Fibroblast of skin of scalp (primary cell): ENCODE results near the gene UBR4.
"Not testable (repeated sequence)": the region's sequence is repeated elsewhere in the genome, so short reads cannot be mapped to it uniquely, and the experiment has no call there.

Source experiments
- DNase-seq: peaks from one replicate; pipeline ENCODE4 v3.0.0-alpha.2; 2013

The UBR4 gene

DNA sequence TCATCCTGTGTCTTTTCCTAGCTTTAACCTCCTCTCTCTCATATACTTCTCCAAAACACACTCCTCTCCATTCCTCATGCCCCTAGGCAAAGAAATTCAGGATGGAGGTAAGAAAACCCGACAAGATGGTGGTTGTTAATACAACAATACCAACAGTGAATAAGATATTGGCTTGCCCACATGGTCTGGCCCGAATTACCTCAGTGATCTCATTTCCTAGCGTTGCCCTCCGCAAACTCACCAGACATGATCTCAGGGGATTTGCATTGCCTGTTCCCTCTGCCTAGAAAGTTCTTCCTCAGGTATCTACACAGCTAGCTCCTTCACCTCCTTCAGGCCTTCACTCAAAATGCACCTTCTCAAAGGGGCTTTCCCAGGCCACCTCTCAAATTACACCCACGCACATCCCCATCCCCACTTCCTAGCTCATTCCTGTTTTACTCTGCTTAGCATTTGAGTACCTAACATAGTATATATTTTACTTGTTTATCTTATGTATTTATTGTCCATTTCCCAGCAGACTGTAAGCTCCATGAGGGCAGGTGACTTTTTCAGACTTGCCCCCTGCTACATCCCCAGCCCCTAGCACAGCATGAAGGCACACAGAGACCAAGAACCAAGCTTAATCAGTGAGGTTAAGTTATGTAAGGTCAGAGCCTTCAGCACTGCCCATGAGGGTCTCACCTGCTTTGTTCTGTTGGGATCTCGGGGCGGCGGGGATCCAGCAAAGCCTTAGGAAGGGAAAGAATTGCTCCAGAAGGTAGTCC lies 10.2 kb upstream of the UBR4 start:
- no peak for DNase-seq

DNA sequence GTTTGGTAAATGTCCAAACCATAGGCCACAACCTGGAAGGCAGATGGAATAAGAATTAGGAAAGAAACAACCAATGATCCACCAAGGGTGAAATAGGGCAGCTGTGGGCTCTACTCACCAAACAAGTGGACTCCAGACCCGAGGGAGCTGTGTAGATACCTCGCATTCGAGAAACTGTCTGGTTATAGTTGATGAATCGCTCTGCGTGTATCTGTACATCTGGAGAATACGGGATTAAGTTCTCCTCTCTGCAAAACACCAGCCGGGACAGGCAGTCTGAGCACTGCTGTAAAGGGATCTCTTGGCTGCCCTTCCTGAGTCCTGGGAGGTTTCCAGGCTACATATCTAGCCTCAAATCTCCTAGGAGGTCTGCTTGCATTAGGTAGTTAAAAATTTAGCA lies 9.4 kb upstream of the UBR4 start:
- DNase-seq: no peak

DNA sequence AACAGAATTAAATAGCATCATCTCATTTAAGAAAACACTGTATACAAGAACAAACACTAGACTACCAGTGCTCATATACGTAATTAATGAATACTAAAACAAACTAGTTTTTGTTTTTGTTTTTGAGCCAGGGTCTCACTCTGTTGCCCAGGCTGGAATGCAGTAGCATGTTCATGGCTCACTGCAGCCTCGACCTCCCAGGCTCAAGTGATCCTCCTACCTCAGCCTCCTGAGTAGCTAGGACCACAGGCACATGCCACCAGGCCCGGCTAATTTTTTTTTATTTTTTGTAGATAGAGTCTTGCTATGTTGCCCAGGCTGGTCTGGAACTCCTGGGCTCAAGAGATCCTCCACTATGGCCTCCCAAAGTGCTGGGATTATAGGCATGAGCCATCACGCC lies 6.5 kb upstream of the UBR4 start:
- DNase-seq: not testable (repeated sequence)

DNA sequence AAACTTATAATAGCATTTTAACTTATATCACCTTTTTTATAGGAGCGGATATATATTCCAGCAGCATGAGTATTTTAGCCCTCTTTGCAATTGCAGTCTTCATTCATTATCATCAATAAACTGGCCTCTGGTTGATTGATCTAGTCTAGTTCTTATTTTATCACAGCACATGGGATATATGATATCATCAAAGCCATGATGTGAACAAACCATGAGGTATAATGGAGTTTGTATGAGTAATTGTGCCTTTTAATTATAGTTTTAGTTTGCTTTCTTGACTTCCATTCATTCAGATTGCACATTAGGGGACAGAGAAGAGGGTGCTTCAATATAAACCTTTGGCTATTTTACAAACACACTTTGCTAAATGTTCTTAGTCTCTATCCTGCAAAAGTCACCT lies 3.5 kb upstream of the UBR4 start:
- DNase-seq: no peak

DNA sequence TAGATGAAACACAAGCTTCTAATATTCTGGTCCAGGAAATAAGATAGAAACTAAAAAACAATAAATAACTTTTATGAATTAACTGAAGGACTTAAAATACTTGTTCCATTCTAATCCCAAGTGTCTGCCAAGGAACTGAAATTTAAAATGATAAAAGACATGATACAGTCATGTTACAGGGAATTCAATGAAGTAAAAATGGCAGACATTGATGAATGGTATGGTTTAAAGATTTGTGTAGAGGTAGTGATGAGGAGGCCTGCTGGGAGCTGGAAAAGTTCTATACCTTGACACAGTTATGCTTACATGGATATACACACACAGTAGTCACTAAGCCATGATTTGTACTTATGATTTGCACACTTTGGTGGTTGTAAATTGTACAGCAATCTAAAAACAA lies 2.1 kb upstream of the UBR4 start:
- DNase-seq: no peak

DNA sequence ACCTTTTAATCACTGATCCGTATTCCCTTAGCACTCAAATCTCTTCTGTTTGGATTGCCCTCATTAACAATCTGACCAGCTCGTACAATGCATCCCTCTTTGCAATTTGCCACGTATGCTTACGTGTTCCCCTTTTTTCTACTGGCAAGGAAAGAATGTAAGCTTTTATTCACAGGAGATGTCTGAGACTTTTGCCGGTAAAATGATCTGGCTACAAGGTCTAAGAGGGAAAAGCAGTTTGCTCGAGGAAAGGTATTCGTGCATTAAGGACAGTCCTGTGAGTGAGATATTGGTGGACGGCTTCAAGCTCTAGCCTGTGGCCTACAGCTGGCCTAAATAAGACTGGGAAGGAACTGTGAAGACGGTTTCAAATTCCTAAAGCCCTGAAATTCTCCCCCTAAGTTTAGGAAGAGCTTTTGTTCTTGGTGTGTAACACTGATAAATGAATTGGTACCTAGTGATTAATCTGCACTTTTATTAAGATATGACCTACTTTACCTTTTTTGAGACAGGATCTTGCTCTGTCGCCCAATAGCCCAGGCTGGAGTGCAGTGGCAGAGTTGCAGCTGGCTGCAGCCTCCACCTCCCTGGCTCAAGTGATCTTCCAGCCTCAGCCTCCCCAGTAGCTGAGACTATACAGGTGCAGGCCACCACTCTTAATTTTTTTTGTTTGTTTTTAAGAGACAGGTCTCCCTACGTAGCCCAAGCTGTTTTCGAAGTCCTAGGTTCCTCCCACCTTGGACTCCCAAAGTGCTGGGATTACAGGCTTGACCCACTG lies 895 bp upstream of the UBR4 start:
- DNase-seq: no peak

DNA sequence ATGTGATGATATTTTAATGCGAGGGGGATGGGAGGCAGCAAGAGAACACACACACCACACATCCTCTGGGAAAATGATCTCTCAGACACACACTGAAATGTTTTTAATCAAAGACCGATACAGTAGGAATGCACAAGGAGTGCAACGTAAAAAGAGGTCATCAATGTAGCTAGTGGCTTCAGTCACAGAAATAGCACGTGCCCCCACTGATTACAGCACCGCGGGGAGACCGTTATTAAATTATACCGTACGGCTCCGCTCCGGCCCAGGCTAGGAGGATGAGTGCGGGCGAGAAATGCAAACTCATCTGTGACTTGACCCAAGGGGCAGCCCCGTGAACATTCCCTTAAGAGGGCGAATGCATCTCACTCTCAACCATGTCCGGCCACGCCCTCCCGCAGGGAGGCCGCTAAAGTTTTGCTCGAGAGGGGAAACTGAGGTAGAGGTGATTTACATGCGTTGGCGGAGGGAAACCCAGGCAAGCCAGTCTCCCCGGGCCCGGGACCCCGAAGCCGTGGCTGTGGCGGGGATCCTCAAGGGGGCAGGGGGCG lies 552 bp downstream of the UBR4 start:
- DNase-seq: peak; percentile 28

DNA sequence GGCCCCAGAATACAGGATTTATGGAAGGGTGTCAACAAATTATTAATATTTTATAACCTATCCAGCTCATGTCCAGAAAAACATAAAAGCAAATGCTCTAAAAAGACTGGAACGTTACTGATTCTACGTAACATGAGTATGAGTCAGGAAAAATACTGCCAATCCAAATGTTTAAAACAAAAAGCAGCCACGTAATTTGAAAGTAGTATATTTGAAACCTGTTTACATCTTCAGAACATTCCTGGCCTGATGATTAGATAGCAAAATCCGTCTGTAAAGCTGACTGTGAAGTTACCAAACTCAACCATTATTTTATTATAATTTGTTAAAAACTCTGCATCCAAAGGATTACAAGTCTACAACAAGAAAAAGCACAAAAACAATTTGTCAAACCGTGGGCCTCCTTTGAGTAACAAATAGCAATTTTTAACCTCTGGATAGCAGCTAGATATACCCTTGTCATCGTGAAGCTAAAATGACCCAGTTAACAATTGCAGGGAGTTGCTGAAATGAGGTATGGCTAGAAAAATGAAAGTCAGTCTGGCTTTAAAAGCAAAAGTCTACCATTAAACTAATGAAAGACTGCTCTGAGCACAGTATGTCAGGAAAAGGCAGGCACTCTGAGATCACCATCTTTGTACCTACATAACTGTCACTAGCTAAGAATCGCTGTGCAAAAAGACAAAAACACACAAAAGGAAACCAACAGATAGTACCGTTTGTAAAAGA lies 1.2 kb downstream of the UBR4 start:
- no peak for DNase-seq

DNA sequence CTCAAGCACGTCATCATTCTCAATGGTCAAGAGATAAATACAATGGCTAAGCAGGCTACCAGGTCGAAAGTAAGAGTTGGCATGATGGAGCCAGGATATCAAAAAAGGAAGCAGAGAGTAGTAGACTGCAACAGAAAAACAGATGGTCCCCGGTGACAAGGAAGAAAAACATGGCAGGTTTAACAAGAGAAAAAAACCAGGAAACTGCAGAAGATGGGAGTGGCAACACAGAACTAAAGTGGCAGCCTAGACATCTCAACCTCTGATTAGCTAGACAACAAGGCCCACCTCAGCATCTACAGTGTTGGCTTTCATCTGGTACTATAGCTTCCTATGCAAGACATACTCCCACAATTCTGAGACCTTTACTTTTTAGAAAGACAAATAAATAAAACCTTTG lies 3.1 kb downstream of the UBR4 start:
- no peak for DNase-seq

DNA sequence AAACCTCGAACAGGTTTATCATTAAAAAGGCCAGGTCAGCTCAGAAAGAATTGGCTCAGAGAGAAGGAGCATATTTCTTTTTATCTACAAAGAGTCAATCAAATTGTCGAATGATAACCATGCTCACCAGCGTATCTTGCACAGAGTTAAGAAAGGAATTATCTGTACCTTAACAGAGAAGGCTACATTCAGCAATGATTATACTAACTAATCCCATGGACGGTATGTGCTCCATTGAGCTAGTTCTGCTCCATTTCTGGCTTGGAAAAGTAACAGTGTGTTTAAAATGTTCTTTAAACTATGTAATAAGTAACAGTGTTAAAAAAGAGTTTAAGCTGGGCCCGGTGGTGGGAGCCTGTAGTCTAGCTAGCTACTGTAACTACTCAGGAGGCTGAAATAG lies 4.2 kb downstream of the UBR4 start:
- DNase-seq: no peak

DNA sequence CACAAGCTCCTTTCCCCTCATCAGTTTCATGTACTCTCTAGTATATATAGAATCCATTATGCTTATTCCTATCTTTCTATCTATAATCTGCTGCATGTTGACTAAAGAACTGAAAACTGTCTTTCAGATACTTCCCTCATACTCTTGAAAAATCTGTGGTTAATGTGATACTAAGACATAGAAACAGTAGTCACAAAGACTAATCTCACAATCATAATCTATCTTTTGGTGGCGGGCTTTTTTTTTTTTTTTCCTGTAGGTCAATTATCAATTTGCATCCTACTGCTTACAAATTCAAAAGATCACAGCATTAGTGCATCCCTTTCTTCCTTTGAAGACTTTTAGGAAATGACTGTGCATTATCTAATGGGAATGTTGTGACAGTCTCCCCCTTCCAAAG lies 4.7 kb downstream of the UBR4 start:
- DNase-seq: no peak

DNA sequence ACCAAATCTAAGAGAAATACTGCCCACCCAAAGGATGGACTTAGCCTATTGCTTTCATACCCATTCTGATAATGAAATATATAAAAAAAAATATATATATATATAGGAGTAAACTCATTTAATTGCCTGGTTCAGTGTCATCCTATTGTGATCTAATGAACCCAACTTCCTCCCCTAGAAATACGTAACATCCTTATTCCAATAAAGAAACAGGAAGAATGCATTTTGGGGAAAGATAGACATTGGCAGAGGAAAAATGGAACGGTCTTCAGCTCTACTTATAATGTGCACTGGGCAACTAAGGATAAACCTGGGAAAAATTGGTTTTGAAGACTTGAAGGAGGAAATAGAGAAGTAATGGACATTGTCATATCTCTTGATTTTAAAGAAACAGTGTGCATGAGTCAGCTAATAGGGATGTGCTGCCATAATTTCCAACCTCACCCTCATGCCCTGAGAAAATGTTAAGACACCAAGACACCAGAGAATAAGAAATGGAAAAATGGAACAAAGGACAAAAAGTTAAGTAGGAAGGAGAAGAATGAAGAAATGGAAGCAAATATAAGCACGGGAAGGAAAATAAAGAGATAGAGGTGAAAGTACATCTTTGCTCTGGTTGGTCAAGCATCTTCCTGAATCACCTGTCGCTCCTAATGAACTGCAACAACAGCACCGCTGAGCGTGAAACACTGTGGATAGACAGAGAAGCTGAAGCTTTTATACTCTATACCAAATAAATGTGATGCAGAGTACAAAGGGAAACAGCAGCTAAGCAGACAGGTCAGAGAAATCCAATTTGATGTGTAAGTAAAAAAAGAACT lies 5.4 kb downstream of the UBR4 start:
- DNase-seq: no peak

DNA sequence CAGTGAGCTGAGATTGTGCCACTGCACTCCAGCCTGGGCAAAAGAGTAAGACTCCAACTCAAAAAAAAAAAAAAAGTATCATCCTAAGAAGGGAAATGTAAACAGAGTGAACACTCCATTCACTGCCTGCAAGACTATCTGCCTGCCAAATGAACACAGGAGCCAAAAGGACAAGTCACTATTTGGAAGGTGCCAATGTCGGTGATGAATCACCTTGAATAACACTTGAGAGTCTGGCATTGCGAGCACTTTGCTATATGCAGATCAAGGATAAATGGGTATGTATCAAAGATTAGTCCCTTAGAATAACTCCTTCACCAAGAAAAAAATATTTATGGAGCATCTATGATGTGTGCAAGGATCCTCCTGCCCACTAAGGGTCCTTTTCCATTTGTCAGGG lies 6.6 kb downstream of the UBR4 start:
- peak; percentile 20 for DNase-seq

DNA sequence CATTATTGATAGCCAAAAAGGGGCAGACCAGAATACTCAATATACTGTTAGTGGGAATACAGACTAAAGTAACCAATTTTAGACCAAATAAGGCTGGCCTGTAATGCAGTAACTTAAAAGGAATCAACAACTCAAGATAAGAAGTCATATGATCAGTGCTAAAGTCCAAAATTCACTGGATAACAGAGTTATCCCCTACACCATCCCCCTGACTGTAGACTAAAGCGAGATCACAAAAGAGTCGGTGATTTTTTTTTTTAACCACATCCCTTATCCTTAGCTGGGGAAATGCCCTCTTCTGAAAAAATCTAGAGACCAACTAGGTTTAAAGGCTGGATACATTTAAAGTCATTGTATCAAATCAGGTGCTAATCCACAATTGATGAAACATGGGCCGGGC lies 7.7 kb downstream of the UBR4 start:
- DNase-seq: no peak

DNA sequence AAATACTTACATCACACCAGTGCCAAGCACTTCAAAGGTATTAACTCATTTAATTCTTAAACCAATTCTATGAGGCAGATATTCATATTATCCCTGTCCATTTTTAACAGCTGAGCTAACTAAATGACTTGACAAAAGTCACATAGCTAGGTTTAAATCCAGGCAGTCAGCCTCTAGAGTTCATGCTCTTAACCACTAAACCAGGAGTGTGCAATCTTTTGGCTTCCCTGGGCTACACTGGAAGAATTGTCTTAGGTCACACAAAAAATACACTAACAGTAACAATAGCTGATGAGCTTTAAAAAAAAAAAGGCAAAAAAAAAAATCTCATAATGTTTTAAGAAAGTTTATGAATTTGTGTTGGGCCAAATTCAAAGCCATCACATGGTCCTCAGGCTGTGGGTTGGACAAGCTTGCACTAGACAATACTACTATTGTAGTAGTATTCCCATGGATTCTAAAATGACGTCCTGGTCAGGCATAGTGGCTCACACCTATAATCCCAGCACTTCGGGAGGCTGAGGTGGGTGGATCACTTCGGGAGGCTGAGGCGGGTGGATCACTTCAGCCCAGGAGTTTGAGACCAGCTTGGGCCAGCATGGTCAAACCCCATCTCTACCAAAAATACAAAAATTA lies 10.0 kb downstream of the UBR4 start:
- DNase-seq: no peak

DNA sequence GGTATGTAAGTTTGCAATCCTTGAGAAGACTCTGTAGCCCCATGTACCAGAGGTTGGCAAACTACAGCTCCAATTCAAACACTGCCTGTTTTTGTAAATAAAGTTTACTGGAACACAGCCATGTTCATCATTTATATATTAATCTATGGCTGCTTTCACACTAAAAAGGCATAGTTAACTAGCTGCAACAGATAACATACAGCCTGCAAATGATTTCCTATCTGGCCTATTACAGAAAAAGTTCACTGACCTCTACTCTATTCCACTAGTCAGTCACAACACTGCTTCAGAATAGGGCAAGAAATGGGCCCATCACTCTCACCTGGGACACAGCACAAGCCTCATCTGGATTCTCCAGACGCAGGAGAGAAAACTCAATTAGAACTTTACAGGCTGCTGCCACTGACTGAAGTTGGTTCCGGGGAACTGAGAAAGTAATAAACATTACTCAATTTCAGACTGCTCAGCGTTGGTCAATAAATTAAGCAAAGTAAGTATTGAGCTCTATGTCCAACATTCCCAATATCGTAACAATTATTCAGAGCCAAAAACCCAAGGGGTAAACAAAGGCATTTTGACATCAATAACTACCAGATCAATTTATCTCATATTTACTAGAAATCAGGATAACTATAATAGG lies 10.6 kb downstream of the UBR4 start:
- DNase-seq: no peak

DNA sequence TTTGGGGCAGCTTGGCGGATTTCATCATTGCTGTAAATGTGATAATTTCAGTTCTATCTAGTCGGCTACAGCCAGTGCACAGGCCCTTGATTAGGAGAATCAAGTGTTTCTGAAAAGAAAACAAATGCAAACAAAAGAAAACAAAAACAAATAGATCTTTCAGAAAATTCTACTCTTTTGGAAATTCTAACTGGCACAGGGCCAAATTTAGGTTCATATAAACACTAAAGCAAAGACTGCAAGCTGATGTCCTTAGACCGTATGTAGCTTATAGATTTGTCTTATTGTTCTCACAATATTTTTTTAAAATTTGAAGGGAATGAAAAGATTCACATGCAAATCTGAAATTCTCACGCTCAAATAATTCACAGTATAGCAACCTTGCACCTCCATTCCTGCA lies 11.2 kb downstream of the UBR4 start:
- no peak for DNase-seq

DNA sequence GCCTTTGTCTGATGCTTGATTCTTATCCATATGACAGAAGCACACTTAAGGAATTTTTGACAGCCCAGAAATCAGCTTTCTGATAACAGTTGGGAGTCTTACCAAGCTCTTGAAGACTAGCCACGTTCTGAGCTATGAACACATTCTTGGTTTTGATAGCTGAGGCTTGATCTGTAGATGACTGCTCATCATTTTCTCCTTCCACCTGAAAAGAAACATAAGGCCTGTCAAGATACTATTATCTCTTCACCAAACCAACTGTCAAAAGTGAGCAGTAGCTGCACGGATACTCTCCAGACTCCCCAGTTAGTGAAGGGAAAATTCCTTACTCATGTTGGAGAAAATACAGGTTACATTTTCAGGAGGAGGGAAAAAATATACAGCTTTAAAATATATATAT lies 12.2 kb downstream of the UBR4 start:
- no peak for DNase-seq

DNA sequence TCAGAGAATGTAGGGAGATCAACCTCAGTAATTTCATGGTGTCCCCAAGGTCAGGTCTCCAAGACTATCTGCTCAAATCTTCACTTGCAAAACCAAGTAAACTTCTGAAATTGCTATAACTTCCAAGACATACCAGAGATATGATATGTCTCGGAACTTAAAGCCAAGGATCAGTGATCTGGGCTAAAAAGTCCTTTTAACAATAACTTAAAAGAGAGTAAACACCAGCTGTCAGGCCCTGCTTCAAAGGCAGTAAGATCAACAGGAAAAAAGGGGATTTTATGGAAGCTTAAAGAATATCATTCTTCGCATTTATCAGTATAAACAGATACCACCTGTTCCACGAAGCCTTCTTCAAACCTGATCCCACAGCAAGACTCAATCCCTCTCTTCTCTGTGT lies 13.7 kb downstream of the UBR4 start:
- DNase-seq: no peak

DNA sequence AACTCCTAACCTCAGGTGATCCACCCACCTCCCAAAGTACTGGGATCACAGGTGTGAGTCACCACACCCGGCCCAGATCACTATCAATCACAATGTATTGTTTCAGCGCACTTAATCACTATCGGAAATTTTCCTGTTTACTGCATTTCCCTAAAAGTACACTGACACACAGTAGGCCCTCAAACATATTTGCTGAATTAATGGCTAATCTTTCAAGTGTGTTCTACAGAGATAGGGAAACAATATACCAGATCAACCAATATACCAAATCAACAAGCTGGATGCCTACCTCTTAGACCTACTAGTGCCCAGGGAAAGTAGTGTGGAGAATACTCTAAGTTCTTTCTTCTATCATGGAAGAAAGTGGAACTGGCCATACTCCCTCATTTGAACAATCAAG lies 17.1 kb downstream of the UBR4 start:
- no peak for DNase-seq

DNA sequence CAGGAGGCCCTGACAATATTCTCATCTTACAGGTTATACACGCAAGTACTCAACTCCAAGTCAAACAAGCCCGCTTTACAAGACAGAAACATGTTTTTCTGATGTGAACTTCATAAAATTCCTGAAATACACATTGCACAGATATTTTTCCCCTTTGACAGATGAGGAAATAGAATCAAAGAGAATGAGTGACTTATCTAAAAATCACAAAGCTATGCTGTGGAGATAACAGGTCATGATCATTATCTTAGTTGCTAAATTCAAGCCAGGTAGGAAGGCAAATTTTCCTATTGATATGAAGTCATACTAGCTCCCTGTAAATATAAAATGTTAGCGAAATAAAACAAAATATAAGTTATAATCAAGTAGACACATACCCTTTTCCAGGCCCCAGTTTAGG lies 18.3 kb downstream of the UBR4 start:
- no peak for DNase-seq
